Panc1 (cell line): ENCODE results near the gene SLC12A8. TPM values are rescaled to one million over a fixed set of nuclear protein-coding genes. Genes with fewer than 3 reads are reported as not detected.

Experiments
- ATAC-seq: fragments of 200-7000 bp; cut with Tn5 transposase; 2 replicates; pipeline ENCODE4 v1.9.1; 2020; ENCODE audit warnings: mild to moderate bottlenecking, moderate library complexity
- BruUV-seq: library from RNA; stranded (reverse); fragments of 400-500 nt; replicated peaks from 2 replicates; lab custom pipeline; 2021; lab: Mats Ljungman, UMichigan
- CTCF ChIA-PET: fragments of 300-600 bp; sonication (Branson Sonifier 250); formaldehyde crosslinking; loops from one replicate; lab custom pipeline; 2022; ENCODE audit warnings: antibody characterized with exemption; lab: Charles Lee
- POLR2A ChIA-PET: fragments of 300-600 bp; sonication (Branson Sonifier 250); formaldehyde crosslinking; loops from one replicate; lab custom pipeline; 2022; ENCODE audit warnings: antibody characterized with exemption; lab: Charles Lee
- DNase-seq: peaks from one replicate; pipeline ENCODE4 v3.0.0-alpha.2; 2010; ENCODE audit warnings: low read depth, low spot score
- H3K27ac ChIP-seq: 2 replicates; pipeline ENCODE4 v1.5.1; 2011; ENCODE audit warnings: mild to moderate bottlenecking, low read length, inconsistent platforms
- H3K27me3 ChIP-seq: fragments of 200-500 bp; sonication (Bioruptor generic); 2 replicates; pipeline ENCODE4 v1.6.0; 2014; ENCODE audit warnings: low read length, inconsistent platforms; ENCODE audit not compliant: control insufficient read depth, insufficient read depth
- H3K36me3 ChIP-seq: fragments of 200-500 bp; sonication (Bioruptor generic); 2 replicates; pipeline ENCODE4 v1.5.1; 2014; ENCODE audit warnings: inconsistent platforms, mild to moderate bottlenecking, low read length, moderate library complexity; ENCODE audit not compliant: control insufficient read depth, insufficient read depth
- H3K4me1 ChIP-seq: 2 replicates; pipeline ENCODE4 v1.5.1; 2011; ENCODE audit warnings: inconsistent platforms, mild to moderate bottlenecking, low read length, moderate library complexity; ENCODE audit not compliant: control insufficient read depth, insufficient read depth
- H3K4me3 ChIP-seq, 2 experiments: 2 replicates each; pipeline ENCODE4 v1.5.1; 2011 to 2012; ENCODE audit warnings: low read depth in 2 of 2, low read length in 2 of 2, mild to moderate bottlenecking in 2 of 2, inconsistent platforms in 1 of 2, moderate library complexity in 1 of 2
- H3K9me3 ChIP-seq: fragments of 200-500 bp; sonication (Bioruptor generic); 2 replicates; pipeline ENCODE4 v1.5.1; 2014; ENCODE audit warnings: low read depth, mild to moderate bottlenecking, inconsistent platforms, low read length, moderate library complexity; ENCODE audit not compliant: control insufficient read depth, insufficient read depth
- CTCF ChIP-seq: fragments of 450-650 bp; IDR thresholded peaks from 2 replicates; pipeline ENCODE4 v1.5.1; 2017; ENCODE audit warnings: mild to moderate bottlenecking
- POLR2AphosphoS5 ChIP-seq: IDR thresholded peaks from 2 replicates; pipeline ENCODE4 v1.6.1; 2012; ENCODE audit warnings: mild to moderate bottlenecking, low read depth, low read length, moderate library complexity
- REST ChIP-seq, 2 experiments: IDR thresholded peaks; 2 replicates each; pipeline ENCODE4 v1.6.1; 2011 to 2012; ENCODE audit warnings: low read depth in 2 of 2, control low read depth in 1 of 2, low read length in 1 of 2, mild to moderate bottlenecking in 1 of 2, moderate library complexity in 1 of 2; ENCODE audit not compliant: insufficient read depth in 1 of 2
- SIN3A ChIP-seq: IDR thresholded peaks from 2 replicates; pipeline ENCODE4 v1.6.1; 2012; ENCODE audit warnings: low read depth, mild to moderate bottlenecking, low read length, moderate library complexity, borderline replicate concordance; ENCODE audit not compliant: insufficient read depth
- TCF7L2 ChIP-seq: IDR thresholded peaks from 2 replicates; pipeline ENCODE4 v1.6.1; 2011; ENCODE audit warnings: mild to moderate bottlenecking, low read depth, low read length, inconsistent platforms
- in situ Hi-C: cut with HindIII; loops from 2 replicates; pipeline ENCODE4 v1.10.0; 2016; ENCODE audit warnings: low sequenced_read_pairs, low pct_unique_long_range_greater_than_20kb
- intact Hi-C: fragments of 100-400 bp; cut with micrococcal nuclease; formaldehyde crosslinking; loops from one replicate; pipeline ENCODE4 v1.10.0; 2022; ENCODE audit not compliant: unreplicated experiment
- total RNA-seq: library from RNA; stranded (reverse); gene quantifications from one replicate; pipeline ENCODE4 v1.2.1, GENCODE V29; 2021; ENCODE audit not compliant: unreplicated experiment

Gene SLC12A8
- total RNA-seq, 1 experiment from 2014 or later, result 7.0 TPM

- H3K36me3 ChIP-seq, result no peaks in the 10 kb centered on the region
- peak overlapping the region; percentile 0; the same call in 1 of the 2 replicates for H3K27ac ChIP-seq
- BruUV-seq, result no TSS peak
- no peaks in the 10 kb centered on the region for H3K9me3 ChIP-seq
- in situ Hi-C loops, result no loop called here
- DNase-seq, result no peak
- no peaks in the 10 kb centered on the region for H3K27me3 ChIP-seq
- H3K4me1 ChIP-seq, result no peaks in the 10 kb centered on the region
- intact Hi-C loops, result no loop called here
- TF ChIP-seq TCF7L2 (no peak), REST (IDR thresholded peaks at IDR 0.05; ENCODE audit: insufficient read depth in 1 of 2, low read depth in 2 of 2, low read length in 1 of 2) (no peak), SIN3A (no peak), POLR2AphosphoS5 (no peak), CTCF (no peak)
- H3K4me3 ChIP-seq, result no peak overlapping the region
- no peak for ATAC-seq
- ChIA-PET POLR2A (no interaction called here), CTCF (no interaction called here)
Observed at GRCh38 chr3:125136966-125137357, 75.6 kb downstream of the SLC12A8 start.

GRCh38 chr3:125136515-125136914 lies 76.0 kb downstream of the SLC12A8 start:
- ATAC-seq (no peak), DNase-seq (no peak)
- Histone ChIP-seq H3K27ac (peak overlapping the region; percentile 0; the same call in 1 of the 2 replicates), H3K36me3 (no peaks in the 10 kb centered on the region), H3K4me1 (no peaks in the 10 kb centered on the region), H3K9me3 (no peaks in the 10 kb centered on the region), H3K4me3 (no peak overlapping the region), H3K27me3 (no peaks in the 10 kb centered on the region)
- in situ Hi-C loops (no loop called here), intact Hi-C loops (no loop called here)
- TF ChIP-seq POLR2AphosphoS5, result no peak
- TF ChIP-seq TCF7L2, result no peak
- no peak for TF ChIP-seq SIN3A
- TF ChIP-seq CTCF, result no peak
- no peak for TF ChIP-seq REST (IDR thresholded peaks at IDR 0.05; ENCODE audit: insufficient read depth in 1 of 2, low read depth in 2 of 2, low read length in 1 of 2)
- POLR2A ChIA-PET, result no interaction called here
- CTCF ChIA-PET, result no interaction called here
- no TSS peak for BruUV-seq
